Activated CD4-positive, alpha-beta T cell treated with anti-CD3 and anti-CD28 coated beads, Interleukin-2, Interleukin-6, amounts not matched to agents 100 ng/mL and 50 ng/mL, durations not matched to agents 16 hours and 8 hours (primary cell): ENCODE results near the gene SLC37A1.
"Not testable (repeated sequence)": the region's sequence is repeated elsewhere in the genome, so short reads cannot be mapped to it uniquely, and the experiment has no call there.

Source experiments
- DNase-seq: peaks from one replicate; pipeline ENCODE4 v3.0.0-alpha.2; 2020

Gene SLC37A1

DNA sequence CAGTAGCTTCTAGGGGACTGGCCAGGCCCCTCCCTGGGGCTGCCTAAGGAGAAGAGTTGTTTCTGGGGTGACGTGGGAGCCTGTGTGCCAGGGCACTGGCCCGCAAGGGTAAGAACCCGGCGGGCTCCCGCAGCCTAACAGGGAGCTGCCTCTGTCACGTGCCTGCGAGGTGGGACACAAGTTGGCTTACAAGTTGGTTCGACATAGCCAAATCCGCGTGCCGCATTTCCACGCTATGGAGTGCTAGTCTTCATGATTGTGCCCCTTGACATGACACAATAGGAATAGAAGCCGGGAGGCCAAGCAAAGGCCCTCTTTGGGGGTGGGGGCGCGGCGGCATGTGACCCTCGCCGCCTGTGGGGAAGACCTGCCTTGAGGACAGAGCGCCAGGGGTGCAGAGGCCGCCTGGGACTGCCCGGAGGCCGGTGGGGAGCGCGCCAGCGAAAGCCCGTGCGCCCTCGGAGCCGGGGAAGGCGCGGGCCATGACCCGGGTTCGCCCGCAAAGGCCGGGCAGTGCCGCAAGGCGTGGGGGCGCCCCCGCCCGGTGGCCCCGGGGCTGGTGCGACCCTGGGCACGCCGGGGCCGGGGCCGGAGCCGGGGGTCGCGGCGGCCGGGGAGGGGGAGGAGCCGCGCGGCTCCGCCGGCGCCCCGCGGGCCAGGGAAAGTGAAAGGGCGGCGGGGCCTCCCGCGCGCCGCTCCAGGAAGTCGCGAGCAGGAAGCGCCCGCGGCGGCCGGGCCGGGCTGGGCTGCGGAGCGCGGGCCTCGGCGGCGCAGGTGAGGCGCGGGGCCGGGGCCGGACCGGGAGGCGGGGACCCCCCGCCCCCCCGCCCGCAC is at the start of gene SLC37A1:
SLC37A1 (plus strand) TSS at position 702 of the 834 bp plus-strand sequence. CDS start 4,603 bp downstream, outside the sequence.
- peak; percentile 38 for DNase-seq

DNA sequence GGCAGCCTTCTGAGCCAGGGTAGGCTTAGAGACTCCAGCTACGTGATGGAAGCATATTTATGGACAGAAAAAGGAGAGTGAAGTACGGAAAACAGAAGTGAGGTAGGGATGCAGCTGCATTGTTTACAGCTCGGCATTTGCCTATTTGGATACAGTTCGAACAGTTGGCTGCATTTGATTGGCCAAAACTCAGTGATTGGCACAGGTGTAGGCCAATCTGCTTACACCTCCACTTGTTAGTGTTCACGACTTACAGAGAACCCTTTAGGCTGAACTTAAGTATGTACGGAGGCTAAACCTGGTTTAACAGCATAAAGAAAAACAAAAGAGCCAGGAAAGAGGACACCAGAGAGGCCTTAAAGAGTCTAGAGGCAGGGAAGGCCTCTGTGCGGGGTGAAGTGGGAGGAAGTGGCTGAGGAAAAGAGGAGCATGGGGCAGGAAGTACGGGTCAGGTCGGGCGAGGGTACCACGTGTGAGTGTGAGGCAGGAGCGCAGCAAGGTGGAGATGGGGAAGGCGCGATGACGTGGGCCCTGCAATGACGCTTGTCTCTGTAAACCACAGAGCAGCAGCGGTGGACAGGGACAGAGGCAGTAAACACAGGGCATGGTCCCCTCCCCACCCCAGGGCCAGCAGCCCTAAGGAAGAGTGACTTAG is 49.7 kb upstream of the SLC37A1 start:
- DNase-seq = peak; percentile 59

DNA sequence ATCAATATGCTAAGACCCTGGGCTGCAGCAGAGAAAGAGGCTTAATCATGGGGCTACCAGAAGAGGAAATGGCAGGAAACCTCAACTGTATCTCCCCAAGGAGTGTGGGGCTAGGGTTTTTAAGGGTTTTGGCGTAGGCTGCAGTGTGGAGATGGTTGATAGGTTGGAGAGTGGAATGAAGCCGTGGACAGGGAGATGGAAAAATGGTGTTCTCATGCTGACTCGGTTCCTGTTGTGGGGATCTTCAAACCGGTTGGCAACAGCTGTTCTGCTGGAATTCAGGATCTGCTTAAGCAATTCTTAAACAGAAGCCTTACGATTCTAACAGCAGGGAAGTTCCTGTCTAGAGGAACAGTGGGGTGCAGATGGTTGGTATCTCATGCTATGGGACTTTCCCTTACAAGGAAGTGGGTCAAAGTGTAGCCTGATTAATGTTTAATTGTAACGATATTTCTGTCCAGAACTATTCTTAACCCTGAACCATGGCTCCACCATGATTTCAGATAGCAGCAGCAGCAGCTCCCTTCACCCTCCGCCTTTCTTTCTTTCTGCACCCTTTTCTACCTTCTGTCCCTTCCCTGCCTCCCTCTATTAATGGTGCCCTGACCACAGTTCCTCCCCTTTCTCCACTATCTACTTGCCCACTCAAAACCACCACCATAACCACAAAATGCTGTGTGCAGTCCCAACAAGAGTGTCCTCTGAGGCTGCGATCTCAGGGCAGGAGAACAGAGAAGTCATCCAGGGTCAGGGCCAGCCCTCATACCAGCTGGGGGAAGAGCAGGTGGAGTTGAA is 48.4 kb upstream of the SLC37A1 start:
- DNase-seq = no peak

GRCh38 chr21:42465803-42466127 is 47.9 kb upstream of the SLC37A1 start:
- DNase-seq = no peak

GRCh38 chr21:42466700-42467099 is 47.0 kb upstream of the SLC37A1 start:
- no peak for DNase-seq

- peak; percentile 24 for DNase-seq
These were observed 46.3 kb upstream of the SLC37A1 start for GRCh38 chr21:42467140-42467983.

DNA sequence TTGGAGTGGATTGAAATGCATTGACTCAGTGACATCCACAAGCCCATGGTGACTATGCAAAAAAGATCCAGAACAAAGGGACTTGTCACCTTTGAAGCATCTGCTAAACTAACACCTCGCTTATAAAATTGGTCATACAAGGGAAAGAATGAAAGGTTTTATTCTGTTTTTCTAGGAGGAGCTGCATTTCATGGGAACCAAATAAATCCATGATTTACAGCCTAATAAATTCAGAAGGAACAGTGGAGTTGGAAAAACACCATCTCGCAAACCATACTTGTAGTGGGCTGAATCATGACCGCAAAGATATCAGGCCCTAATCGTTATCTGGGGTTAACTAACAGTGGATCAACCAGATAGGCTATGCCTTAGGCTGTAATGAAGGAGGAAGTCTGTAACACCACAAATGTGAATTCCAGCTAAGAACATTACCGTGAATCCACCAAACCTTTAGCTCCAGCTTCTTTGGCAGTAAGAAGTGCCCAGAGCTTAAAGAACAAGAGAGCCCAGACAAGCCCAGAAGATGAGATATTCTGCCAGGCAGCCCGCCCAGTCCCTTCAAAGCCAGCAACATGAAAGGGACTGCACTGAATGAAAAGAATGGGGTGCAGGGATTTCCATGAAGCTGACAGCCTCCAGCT is 45.0 kb upstream of the SLC37A1 start:
- DNase-seq = no peak

DNA sequence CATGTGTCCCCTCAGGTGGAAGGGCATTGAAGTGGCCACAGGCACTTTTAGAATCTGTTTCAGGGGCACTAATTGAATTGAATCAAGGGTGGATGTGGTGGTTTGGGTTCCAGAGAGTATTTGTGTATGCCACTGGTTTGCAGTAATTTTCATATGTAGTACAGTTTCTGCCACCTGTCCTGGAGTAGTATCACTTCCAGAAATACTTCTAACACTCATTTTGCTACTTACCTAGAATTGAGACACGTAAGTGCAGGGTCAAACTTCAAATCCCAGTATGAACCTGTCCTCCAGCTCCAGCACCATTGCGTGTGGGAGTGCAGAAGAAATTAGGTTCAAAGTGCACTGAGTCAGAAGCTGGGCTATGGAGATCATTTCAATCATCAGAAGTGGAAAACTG is 44.4 kb upstream of the SLC37A1 start:
- no peak for DNase-seq

GRCh38 chr21:42469726-42470125 is 43.9 kb upstream of the SLC37A1 start:
- not testable (repeated sequence) for DNase-seq

GRCh38 chr21:42471206-42471605 is 42.4 kb upstream of the SLC37A1 start:
- DNase-seq = no peak

DNA sequence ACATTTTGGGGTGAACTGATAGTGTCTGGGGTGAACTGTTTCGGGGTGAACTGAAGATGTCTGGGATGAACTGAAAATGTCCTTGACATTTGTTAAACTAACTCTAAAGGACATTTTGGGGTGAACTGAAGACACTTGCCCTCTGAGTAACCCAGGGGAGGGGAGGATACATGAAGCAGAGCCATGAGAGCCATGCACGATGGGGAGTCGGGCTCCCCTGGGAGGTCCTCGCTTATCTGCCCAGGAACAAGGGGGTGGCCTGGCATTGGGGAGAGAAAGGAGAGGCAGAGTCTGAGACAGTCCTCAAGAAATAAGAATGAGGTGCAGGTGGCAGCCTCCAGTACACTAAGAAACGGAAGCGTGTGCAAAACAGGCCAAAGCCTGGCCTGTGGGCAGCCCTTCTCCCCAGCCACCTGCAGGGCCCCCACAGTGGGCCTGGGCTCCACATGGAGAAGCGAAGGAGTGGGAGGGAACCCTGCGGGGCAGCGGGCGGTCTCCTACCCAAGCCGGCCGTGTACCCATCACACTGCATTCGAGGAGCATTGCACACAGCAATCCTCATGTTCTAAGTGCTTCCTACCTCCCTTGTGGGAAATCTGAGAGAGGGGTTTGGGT is 41.8 kb upstream of the SLC37A1 start:
- no peak for DNase-seq

- no peak for DNase-seq
These were observed 41.1 kb upstream of the SLC37A1 start for GRCh38 chr21:42472521-42472920.

- DNase-seq = no peak
These were observed 40.1 kb upstream of the SLC37A1 start for GRCh38 chr21:42473498-42474042.

DNA sequence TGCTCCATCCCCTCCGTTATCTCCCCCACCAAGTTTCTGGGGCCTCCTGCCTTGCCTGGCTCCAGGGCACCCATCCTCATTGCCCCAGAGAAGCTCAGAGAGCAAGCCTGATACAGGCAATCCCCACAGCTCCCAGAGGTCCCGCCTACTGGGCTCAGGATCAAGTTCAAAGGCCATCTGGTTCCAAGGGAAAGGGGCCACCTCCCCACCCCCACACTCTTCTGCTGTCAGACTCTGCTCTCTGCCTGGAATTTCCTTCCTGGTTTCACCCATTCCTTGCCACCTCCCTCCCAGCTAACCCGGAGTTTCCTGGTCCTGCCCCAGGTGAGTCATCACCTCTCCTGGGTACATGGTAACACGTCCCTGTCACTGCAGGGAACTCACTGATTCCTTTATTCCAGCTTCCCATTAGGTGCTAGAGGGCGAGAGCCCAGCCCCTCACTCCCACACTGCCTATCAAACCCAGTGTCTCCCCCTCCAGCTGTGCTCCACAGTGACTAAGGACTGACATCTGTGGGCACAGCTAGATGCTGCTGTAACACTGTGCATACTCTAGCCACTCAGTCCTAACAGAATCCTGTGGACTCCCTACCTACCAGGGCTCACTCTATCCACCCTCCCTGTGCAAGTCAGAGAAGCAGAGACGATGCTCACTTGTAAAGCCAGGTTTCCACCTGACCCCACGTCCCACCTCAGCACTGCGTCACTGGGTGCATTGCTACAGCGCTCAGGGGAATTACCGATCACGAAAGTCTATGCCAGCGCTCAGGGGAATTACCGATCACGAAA is 39.4 kb upstream of the SLC37A1 start:
- DNase-seq = no peak

GRCh38 chr21:42475036-42475435 is 38.6 kb upstream of the SLC37A1 start:
- no peak for DNase-seq

GRCh38 chr21:42475526-42476387 is 37.9 kb upstream of the SLC37A1 start:
- no peak for DNase-seq

- no peak for DNase-seq
These were observed 37.0 kb upstream of the SLC37A1 start for GRCh38 chr21:42476388-42477331.

GRCh38 chr21:42478504-42478903 is 35.1 kb upstream of the SLC37A1 start:
- DNase-seq = no peak
